C4-2B (cell line): ENCODE results near the gene CPT1C.

Source experiments
- H3K27ac ChIP-seq: fragments of 450-650 bp; 2 replicates; pipeline ENCODE4 v1.5.1; 2017
- ZFX ChIP-seq: fragments of 450-650 bp; IDR thresholded peaks from 2 replicates; pipeline ENCODE4 v1.6.1; 2017
- TF ChIP-seq, protein P1 (sequence below): fragments of 450-650 bp; conservative IDR thresholded peaks from 2 replicates; pipeline ENCODE4 v1.5.1; 2017; ENCODE audit warnings: mild to moderate bottlenecking

The CPT1C gene

DNA sequence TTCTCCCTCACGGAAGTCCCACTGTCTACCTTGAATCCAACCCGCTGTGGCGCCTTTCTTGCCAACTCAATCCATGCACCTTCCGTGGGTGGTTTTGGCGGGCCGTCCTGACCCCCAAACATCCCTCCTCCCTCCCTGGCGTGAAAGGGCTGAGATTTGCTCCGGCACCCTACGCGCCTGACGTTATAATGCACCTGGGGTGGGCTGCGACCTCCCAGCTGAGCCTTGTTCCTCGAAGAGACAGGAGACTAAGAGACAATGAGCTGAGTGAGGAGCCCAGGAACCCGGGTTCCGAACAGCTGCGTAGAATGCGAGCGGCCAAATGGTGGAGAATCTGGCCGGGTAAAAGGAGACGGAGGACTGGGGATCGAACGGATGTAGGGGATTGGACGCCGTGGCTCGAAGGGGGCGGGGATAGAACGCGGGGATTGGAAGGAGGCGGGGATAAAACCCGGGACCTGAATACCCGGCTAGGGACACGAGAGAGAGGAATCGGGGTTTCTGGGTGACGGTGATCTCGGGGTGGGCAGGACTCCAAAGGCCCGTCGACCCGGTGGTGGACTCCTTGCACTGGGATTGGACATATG lies at the start of gene CPT1C:
TSS of gene CPT1C (plus strand) at position 461 of the 587 bp plus-strand sequence. CDS start 1,137 bp downstream, outside the sequence.
- no peak for TF ChIP-seq ZFX
- TF ChIP-seq, protein P1, sequence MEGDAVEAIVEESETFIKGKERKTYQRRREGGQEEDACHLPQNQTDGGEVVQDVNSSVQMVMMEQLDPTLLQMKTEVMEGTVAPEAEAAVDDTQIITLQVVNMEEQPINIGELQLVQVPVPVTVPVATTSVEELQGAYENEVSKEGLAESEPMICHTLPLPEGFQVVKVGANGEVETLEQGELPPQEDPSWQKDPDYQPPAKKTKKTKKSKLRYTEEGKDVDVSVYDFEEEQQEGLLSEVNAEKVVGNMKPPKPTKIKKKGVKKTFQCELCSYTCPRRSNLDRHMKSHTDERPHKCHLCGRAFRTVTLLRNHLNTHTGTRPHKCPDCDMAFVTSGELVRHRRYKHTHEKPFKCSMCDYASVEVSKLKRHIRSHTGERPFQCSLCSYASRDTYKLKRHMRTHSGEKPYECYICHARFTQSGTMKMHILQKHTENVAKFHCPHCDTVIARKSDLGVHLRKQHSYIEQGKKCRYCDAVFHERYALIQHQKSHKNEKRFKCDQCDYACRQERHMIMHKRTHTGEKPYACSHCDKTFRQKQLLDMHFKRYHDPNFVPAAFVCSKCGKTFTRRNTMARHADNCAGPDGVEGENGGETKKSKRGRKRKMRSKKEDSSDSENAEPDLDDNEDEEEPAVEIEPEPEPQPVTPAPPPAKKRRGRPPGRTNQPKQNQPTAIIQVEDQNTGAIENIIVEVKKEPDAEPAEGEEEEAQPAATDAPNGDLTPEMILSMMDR = no peak
- H3K27ac ChIP-seq = peak within 1 kb of the TSS; percentile 69

DNA sequence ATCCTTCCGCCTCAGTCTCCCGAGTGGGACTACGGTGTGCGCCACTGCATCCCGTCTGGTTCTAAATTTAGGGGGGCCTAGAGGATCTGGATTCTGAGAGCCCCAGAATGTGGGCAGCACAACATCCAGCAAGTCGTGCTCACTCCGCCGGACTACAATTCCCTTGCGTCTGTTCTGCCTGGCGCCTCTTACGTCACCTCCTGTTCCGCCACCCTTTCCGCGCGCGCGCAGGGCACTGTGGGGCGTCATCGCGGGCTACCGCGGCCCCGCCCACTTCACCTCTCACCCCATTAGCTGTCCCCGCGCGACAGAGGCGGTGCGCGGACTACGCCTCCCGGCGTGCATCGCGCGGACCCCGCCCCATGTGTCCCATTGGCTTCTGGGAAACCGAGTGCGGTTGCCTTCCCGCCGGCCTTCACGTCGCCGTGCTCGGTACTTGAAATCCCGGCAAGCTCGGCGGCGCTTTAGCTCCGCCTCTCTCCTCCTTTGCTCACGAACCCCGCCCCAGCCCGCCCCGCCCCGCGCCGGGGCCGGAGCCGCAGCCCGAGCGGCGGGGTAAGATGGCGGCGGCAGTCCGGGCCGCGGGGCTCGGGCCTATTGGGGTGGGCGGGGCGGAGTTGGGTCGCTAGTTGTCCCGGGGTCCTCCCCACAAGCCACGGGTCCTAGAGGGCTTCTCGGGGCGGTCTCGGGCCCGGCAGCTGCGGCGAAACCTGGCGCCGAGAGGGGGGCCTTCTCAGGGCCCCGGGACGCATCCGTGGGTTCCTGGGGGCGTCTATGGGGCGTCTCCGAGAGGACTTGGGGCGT lies 49.0 kb upstream of the CPT1C start, which contains the start of gene SCAF1:
TSS of gene SCAF1 (plus strand) at position 522 of the 804 bp plus-strand sequence. CDS start 2,818 bp downstream, outside the sequence.
- no peak; the same call in 1 of the 2 replicates for TF ChIP-seq ZFX
- TF ChIP-seq, protein P1 = no peak
- H3K27ac ChIP-seq = peak within 1 kb of the TSS; percentile 91

DNA sequence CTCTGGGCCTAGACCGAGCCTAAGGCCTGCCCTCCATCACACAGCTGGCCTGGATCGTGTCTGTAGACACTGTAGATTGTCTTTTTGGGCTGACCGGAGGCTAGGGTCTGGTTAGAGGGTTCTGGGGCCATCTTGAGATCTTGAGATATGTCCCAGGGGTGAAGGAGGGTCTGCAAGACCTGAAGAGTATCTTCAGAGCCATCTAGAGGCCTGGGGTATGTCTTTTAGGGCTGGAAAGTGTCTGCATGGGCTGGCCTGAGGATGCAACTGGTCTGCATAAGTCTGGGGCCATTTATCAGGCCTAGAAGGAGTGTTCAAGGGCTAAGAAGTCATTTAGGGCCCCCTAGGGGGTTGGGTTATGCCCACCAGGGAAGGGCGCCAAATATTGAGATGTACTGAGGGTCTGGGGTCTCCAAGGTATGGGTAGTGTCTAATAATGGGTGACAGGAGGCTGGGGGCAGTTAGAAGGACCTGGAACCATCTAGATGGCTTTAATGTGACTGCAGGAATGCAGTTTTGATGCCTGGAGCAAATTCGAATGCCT lies 48.4 kb upstream of the CPT1C start:
- peak overlapping the region; percentile 91 for H3K27ac ChIP-seq
- TF ChIP-seq ZFX = peak; percentile 34; the same call in 1 of the 2 replicates
- TF ChIP-seq, protein P1 = no peak

- H3K27ac ChIP-seq = no peak overlapping the region
Measured at GRCh38 chr19:49643466-49643865, 47.5 kb upstream of the CPT1C start.

GRCh38 chr19:49645592-49645991 lies 45.3 kb upstream of the CPT1C start:
- TF ChIP-seq ZFX = no peak
- TF ChIP-seq, protein P1 = no peak
- no peak overlapping the region for H3K27ac ChIP-seq

More at GRCh38 chr19:49643466-49643865, 47.5 kb upstream of the CPT1C start:
- no peak for TF ChIP-seq ZFX
- TF ChIP-seq, protein P1 = no peak

GRCh38 chr19:49645995-49646394 lies 44.9 kb upstream of the CPT1C start:
- H3K27ac ChIP-seq = no peak overlapping the region
- TF ChIP-seq, protein P1 = no peak
- no peak for TF ChIP-seq ZFX

DNA sequence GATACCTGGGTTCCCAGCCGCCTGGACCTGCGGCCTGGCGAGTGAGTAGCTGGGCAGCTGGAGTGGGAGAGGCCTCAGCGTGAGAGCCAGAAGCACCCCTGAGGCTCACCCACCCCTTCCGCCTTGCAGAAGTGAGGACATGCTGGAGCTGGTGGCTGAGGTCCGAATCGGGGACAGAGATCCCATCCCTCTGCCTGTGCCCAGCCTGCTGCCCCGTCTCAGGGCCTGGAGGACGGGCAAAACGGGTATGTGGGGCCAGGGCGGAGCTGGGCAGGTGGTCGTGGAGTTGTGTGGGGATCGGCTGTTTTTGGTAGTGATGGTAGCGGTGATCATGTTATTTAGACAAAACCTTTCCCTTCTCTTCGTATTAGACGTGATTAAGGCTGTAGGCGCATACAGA lies 44.3 kb upstream of the CPT1C start:
- H3K27ac ChIP-seq = no peak overlapping the region
- TF ChIP-seq, protein P1 = no peak
- TF ChIP-seq ZFX = no peak
